ENCODE results near the gene MYOCD.

The MYOCD gene

DNA sequence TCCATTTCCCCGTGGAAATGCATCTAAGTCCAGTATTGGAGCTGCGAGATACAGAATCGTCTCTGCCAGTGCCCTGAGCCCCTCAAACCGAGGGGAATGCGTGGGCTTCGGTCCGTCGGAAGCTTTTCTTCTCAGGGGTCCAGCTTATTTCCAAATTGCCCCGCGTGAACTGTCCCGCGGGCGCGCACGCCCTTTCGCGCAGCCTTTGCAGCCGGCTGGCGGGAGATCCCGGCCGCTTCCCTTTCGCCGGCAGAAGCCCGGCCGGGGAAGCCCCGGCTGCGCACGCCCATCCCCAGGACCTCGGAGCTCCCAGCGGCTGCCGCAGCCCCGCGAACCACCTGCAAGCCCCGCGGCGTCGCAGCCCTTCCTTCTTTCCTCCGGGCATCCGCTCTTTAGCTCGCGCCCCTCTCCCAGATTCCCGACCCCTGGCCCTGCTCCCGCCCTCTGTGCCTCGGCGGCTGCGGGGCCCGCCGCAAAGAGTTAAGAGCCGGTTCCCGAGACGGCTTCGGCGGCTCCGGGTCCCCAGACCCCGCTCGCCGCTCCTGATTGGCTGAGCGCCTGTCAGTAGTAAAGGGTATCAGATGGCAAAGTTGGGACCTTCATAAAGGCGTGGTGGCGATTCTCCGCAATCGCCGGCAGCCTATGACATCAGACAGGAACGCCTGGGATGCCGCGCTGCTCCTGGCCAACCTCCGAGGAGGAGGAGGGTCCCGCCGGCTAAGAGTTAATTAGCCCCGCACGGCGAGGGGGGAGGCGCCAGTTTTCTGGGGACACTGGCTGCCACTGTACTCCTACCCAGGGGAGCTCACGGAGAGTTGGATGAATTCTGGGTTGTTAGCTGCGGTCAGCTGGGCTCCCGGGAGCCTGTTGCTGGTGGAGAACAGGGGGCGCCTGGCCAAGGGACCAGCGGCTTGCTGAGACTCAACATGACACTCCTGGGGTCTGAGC lies at the start of gene MYOCD (continued):
- TF ChIP-seq ZNF2 (tag by site-specific recombination; IDR thresholded peaks at IDR 0.05) (0 out of 2 replicates have a peak, but pooled peaks have one; percentile 4), AEBP2 (tag by site-specific recombination; IDR thresholded peaks at IDR 0.05; ENCODE audit: borderline replicate concordance) (no peak), ZSCAN23 (tag by site-specific recombination; IDR thresholded peaks at IDR 0.05) (no peak), ZNF404 (tag by site-specific recombination; IDR thresholded peaks at IDR 0.05) (no peak), ZNF830 (tag by site-specific recombination; IDR thresholded peaks at IDR 0.05; ENCODE audit: low read depth) (no peak), ZNF114 (tag by site-specific recombination; IDR thresholded peaks at IDR 0.05) (no peak), WT1 (tag by site-specific recombination; IDR thresholded peaks at IDR 0.05) (no peak), ZNF571 (tag by site-specific recombination; IDR thresholded peaks at IDR 0.05) (no peak), SALL2 (tag by site-specific recombination; IDR thresholded peaks at IDR 0.05; ENCODE audit: borderline replicate concordance) (no peak), ZNF664 (tag by site-specific recombination; IDR thresholded peaks at IDR 0.05) (no peak), HOXC10 (CRISPR knock-in tag; IDR thresholded peaks at IDR 0.05) (0 out of 2 replicates have a peak, but pooled peaks have one; percentile 6), ZNF202 (tag by site-specific recombination; IDR thresholded peaks at IDR 0.05; ENCODE audit: borderline replicate concordance) (no peak), OSR2 (tag by site-specific recombination; IDR thresholded peaks at IDR 0.05) (0 out of 2 replicates have a peak, but pooled peaks have one; percentile 9), ZNF560 (tag by site-specific recombination; IDR thresholded peaks at IDR 0.05; ENCODE audit: borderline replicate concordance) (no peak), REPIN1 (tag by site-specific recombination; IDR thresholded peaks at IDR 0.05; ENCODE audit: low read depth) (no peak), KLF1 (tag by site-specific recombination; IDR thresholded peaks at IDR 0.05) (peak; percentile 59), ZSCAN30 (tag by site-specific recombination; IDR thresholded peaks at IDR 0.05) (no peak), MYNN (tag by site-specific recombination; IDR thresholded peaks at IDR 0.05; ENCODE audit: borderline replicate concordance) (peak; percentile 38; the same call in 1 of the 2 replicates), ZNF843 (tag by site-specific recombination; IDR thresholded peaks at IDR 0.05) (no peak), ZNF48 (tag by site-specific recombination; IDR thresholded peaks at IDR 0.05) (no peak), ZNF837 (tag by site-specific recombination; IDR thresholded peaks at IDR 0.05) (no peak), GLIS1 (tag by site-specific recombination; IDR thresholded peaks at IDR 0.05) (peak; percentile 70), ZNF175 (tag by site-specific recombination; IDR thresholded peaks at IDR 0.05) (no peak), ZNF132 (tag by site-specific recombination; IDR thresholded peaks at IDR 0.05; ENCODE audit: borderline replicate concordance) (no peak), ZNF626 (tag by site-specific recombination; IDR thresholded peaks at IDR 0.05) (no peak)
- TF ChIP-seq, protein P1, sequence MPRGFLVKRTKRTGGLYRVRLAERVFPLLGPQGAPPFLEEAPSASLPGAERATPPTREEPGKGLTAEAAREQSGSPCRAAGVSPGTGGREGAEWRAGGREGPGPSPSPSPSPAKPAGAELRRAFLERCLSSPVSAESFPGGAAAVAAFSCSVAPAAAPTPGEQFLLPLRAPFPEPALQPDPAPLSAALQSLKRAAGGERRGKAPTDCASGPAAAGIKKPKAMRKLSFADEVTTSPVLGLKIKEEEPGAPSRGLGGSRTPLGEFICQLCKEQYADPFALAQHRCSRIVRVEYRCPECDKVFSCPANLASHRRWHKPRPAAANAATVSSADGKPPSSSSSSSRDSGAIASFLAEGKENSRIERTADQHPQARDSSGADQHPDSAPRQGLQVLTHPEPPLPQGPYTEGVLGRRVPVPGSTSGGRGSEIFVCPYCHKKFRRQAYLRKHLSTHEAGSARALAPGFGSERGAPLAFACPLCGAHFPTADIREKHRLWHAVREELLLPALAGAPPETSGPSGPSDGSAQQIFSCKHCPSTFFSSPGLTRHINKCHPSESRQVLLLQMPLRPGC (tag by site-specific recombination; IDR thresholded peaks at IDR 0.05), result no peak
- TF ChIP-seq, protein P2, sequence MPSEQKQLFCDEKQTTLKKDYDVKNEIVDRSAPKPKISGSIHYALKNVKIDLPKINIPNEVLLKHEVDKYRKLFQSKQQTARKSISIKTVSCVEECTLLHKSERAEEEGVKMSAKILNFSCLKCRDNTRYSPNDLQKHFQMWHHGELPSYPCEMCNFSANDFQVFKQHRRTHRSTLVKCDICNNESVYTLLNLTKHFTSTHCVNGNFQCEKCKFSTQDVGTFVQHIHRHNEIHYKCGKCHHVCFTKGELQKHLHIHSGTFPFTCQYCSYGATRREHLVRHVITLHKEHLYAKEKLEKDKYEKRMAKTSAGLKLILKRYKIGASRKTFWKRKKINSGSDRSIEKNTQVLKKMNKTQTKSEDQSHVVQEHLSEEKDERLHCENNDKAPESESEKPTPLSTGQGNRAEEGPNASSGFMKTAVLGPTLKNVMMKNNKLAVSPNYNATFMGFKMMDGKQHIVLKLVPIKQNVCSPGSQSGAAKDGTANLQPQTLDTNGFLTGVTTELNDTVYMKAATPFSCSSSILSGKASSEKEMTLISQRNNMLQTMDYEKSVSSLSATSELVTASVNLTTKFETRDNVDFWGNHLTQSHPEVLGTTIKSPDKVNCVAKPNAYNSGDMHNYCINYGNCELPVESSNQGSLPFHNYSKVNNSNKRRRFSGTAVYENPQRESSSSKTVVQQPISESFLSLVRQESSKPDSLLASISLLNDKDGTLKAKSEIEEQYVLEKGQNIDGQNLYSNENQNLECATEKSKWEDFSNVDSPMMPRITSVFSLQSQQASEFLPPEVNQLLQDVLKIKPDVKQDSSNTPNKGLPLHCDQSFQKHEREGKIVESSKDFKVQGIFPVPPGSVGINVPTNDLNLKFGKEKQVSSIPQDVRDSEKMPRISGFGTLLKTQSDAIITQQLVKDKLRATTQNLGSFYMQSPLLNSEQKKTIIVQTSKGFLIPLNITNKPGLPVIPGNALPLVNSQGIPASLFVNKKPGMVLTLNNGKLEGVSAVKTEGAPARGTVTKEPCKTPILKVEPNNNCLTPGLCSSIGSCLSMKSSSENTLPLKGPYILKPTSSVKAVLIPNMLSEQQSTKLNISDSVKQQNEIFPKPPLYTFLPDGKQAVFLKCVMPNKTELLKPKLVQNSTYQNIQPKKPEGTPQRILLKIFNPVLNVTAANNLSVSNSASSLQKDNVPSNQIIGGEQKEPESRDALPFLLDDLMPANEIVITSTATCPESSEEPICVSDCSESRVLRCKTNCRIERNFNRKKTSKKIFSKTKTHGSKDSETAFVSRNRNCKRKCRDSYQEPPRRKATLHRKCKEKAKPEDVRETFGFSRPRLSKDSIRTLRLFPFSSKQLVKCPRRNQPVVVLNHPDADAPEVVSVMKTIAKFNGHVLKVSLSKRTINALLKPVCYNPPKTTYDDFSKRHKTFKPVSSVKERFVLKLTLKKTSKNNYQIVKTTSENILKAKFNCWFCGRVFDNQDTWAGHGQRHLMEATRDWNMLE (tag by site-specific recombination; conservative IDR thresholded peaks at IDR 0.05; ENCODE audit: low read depth), result no peak
- TF ChIP-seq, protein P3, sequence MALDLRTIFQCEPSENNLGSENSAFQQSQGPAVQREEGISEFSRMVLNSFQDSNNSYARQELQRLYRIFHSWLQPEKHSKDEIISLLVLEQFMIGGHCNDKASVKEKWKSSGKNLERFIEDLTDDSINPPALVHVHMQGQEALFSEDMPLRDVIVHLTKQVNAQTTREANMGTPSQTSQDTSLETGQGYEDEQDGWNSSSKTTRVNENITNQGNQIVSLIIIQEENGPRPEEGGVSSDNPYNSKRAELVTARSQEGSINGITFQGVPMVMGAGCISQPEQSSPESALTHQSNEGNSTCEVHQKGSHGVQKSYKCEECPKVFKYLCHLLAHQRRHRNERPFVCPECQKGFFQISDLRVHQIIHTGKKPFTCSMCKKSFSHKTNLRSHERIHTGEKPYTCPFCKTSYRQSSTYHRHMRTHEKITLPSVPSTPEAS (tag by site-specific recombination; IDR thresholded peaks at IDR 0.05), result no peak
